Measurements from ENCODE around the gene TRAPPC3.
"Not testable (repeated sequence)": the region's sequence is repeated elsewhere in the genome, so short reads cannot be mapped to it uniquely, and the experiment has no call there.

The TRAPPC3 gene

GRCh38 chr1:36149237-36149972 lies at the start of gene TRAPPC3:
TRAPPC3 (minus strand) TSS chr1:36149486; CDS start chr1:36149378, 108 bp downstream.
- peak; percentile 99 to 100 for DNase-seq (ENCODE audit: low read depth in 2 of 2)

GRCh38 chr1:36198641-36199040 lies 49.4 kb upstream of the TRAPPC3 start:
- DNase-seq (ENCODE audit: low read depth in 2 of 2), result no peak

GRCh38 chr1:36196805-36197204 lies 47.5 kb upstream of the TRAPPC3 start:
- not testable (repeated sequence) for DNase-seq (ENCODE audit: low read depth in 2 of 2)

- peak; percentile 56 to 67 for DNase-seq (ENCODE audit: low read depth in 2 of 2)
Observed at GRCh38 chr1:36187800-36188593, 38.7 kb upstream of the TRAPPC3 start.

GRCh38 chr1:36183309-36183856 lies 34.1 kb upstream of the TRAPPC3 start:
- no peak for DNase-seq (ENCODE audit: low read depth in 2 of 2)

- DNase-seq (ENCODE audit: low read depth in 2 of 2), result no peak
Observed at GRCh38 chr1:36182734-36183133, 33.4 kb upstream of the TRAPPC3 start.

GRCh38 chr1:36179220-36179600 lies 29.9 kb upstream of the TRAPPC3 start:
- DNase-seq (ENCODE audit: low read depth in 2 of 2), result no peak

- no peak for DNase-seq (ENCODE audit: low read depth in 2 of 2)
Observed at GRCh38 chr1:36178471-36179219, 29.4 kb upstream of the TRAPPC3 start.

- DNase-seq (ENCODE audit: low read depth in 2 of 2), result no peak
Observed at GRCh38 chr1:36177589-36178431, 28.5 kb upstream of the TRAPPC3 start.

GRCh38 chr1:36176106-36176949 lies 27.0 kb upstream of the TRAPPC3 start:
- DNase-seq (ENCODE audit: low read depth in 2 of 2), result no peak

GRCh38 chr1:36175137-36176095 lies 26.1 kb upstream of the TRAPPC3 start:
- no peak for DNase-seq (ENCODE audit: low read depth in 2 of 2)

GRCh38 chr1:36174713-36175112 lies 25.4 kb upstream of the TRAPPC3 start:
- DNase-seq (ENCODE audit: low read depth in 2 of 2), result no peak

- no peak for DNase-seq (ENCODE audit: low read depth in 2 of 2)
Observed at GRCh38 chr1:36172983-36173382, 23.7 kb upstream of the TRAPPC3 start.

GRCh38 chr1:36172017-36172747 lies 22.9 kb upstream of the TRAPPC3 start:
- no peak for DNase-seq (ENCODE audit: low read depth in 2 of 2)

GRCh38 chr1:36170643-36171412 lies 21.5 kb upstream of the TRAPPC3 start:
- DNase-seq (ENCODE audit: low read depth in 2 of 2), result no peak

- no peak for DNase-seq (ENCODE audit: low read depth in 2 of 2)
Observed at GRCh38 chr1:36168514-36168913, 19.2 kb upstream of the TRAPPC3 start.
